ENCODE data around the gene GFRA4.

DNA sequence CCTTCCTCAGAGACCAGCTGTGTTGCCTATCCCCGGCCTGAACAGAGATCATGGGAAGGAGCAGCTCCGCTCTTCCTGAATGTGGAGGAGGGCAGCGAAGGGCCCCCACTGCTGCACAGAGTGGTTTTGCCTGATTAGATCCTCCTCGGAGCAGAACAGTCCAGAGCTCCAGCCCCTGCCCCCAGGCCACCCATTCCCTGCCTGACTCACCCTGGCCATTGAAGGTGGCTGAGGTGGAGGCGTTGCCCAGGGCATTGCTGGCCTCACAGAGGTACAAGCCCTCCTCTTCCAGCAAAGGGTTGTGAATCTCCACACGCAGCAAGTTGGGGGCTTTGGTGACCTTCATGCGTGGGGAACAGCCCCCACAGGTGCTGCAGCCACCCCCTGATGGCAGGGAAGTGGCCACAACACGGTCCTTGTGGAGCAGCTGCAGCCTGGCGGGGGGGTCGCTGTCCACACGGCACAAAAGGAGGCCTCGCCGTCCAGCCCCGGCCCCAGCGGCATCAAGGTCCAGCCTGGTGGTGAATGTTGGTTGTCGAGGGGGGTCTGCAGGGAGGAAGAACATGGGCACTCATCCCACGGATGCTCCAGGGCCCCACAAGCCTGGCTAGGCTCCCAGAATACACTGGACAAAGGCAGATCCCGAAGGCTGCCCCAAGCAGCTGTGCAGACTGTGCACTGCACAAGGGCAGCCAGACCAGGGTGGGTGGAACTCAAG is 34.5 kb upstream of the GFRA4 start:
- TF ChIP-seq POLR2A (IDR thresholded peaks at IDR 0.05; ENCODE audit: low read depth, low read length) (no peak), MAX (IDR thresholded peaks at IDR 0.05; ENCODE audit: insufficient read depth, insufficient read length) (no peak), JUN (IDR thresholded peaks at IDR 0.05; ENCODE audit: borderline replicate concordance, insufficient read depth, insufficient read length, low read depth) (no peak)
- TF ChIP-seq, protein P1, sequence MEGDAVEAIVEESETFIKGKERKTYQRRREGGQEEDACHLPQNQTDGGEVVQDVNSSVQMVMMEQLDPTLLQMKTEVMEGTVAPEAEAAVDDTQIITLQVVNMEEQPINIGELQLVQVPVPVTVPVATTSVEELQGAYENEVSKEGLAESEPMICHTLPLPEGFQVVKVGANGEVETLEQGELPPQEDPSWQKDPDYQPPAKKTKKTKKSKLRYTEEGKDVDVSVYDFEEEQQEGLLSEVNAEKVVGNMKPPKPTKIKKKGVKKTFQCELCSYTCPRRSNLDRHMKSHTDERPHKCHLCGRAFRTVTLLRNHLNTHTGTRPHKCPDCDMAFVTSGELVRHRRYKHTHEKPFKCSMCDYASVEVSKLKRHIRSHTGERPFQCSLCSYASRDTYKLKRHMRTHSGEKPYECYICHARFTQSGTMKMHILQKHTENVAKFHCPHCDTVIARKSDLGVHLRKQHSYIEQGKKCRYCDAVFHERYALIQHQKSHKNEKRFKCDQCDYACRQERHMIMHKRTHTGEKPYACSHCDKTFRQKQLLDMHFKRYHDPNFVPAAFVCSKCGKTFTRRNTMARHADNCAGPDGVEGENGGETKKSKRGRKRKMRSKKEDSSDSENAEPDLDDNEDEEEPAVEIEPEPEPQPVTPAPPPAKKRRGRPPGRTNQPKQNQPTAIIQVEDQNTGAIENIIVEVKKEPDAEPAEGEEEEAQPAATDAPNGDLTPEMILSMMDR (IDR thresholded peaks at IDR 0.05; ENCODE audit: extremely low read depth in 1 of 2, insufficient read depth in 1 of 2, low read depth in 1 of 2, low read length in 2 of 2) = no peak

All from endothelial cell of umbilical vein (primary cell).